ENCODE data around the gene GGT1.

GGT1 gene

DNA sequence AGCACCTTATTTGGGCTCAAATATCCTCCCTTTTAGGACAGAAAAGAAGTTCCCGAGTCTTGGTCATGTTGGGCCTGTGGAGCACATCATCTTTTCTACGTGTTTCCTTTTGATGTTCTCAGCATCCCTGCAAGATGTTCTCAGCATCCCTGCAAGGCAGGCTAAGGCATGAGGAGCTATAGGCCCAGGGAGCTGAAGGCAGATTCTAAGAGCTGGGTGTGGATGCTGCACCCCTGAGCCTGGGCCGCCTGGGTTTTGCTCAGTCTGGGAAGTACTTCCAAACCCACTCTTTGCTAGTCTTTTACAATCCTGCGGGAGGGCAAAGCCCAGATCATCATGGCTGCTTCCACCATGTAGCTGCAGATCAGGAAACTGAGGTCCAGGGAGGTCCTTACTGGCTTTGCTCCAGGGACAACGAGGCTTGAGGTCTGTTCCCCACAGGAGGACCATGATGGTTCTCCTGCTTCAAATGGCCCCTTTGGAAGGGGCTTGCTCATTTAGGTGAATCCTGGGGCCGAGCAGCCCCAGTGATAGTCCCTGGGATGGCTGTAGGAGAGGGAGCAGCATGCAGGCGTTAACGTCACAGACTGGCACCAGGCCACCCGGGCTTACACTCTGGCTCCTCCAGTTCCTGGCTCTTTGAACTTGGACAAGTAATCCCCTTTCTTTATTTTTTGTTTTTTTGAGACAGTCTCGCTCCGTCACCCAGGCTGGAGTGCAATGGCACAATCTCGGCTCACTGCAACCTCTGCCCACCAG is 20.8 kb upstream of the GGT1 start:
- Histone ChIP-seq H3K36me3 (ENCODE audit: control insufficient read depth in 2 of 2, insufficient read depth in 1 of 2, low read length in 2 of 2) (peaks cover 0 to 17% of the 10 kb centered on the region in 2 experiments; a peak in 2 of 3 replicates), H3K9me3 (ENCODE audit: control insufficient read depth, insufficient read depth, low read depth, low read length) (no peaks in the 10 kb centered on the region), H3K4me3 (ENCODE audit: low read depth, low read length) (no peak overlapping the region), H3K27ac (ENCODE audit: extremely low read depth, low read depth, low read length) (no peak overlapping the region), H3K4me1 (ENCODE audit: control insufficient read depth, insufficient read depth, low read length) (peaks cover 20% of the 10 kb centered on the region)
- TF ChIP-seq, protein P1, sequence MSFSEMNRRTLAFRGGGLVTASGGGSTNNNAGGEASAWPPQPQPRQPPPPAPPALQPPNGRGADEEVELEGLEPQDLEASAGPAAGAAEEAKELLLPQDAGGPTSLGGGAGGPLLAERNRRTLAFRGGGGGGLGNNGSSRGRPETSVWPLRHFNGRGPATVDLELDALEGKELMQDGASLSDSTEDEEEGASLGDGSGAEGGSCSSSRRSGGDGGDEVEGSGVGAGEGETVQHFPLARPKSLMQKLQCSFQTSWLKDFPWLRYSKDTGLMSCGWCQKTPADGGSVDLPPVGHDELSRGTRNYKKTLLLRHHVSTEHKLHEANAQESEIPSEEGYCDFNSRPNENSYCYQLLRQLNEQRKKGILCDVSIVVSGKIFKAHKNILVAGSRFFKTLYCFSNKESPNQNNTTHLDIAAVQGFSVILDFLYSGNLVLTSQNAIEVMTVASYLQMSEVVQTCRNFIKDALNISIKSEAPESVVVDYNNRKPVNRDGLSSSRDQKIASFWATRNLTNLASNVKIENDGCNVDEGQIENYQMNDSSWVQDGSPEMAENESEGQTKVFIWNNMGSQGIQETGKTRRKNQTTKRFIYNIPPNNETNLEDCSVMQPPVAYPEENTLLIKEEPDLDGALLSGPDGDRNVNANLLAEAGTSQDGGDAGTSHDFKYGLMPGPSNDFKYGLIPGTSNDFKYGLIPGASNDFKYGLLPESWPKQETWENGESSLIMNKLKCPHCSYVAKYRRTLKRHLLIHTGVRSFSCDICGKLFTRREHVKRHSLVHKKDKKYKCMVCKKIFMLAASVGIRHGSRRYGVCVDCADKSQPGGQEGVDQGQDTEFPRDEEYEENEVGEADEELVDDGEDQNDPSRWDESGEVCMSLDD (tag by site-specific recombination; IDR thresholded peaks at IDR 0.05), result no peak
- peak; percentile 42; the same call in 1 of the 2 replicates for TF ChIP-seq ZBTB17 (tag by site-specific recombination; IDR thresholded peaks at IDR 0.05)
- ChIA-PET CTCF (no interaction called here), POLR2A (no interaction called here)

DNA sequence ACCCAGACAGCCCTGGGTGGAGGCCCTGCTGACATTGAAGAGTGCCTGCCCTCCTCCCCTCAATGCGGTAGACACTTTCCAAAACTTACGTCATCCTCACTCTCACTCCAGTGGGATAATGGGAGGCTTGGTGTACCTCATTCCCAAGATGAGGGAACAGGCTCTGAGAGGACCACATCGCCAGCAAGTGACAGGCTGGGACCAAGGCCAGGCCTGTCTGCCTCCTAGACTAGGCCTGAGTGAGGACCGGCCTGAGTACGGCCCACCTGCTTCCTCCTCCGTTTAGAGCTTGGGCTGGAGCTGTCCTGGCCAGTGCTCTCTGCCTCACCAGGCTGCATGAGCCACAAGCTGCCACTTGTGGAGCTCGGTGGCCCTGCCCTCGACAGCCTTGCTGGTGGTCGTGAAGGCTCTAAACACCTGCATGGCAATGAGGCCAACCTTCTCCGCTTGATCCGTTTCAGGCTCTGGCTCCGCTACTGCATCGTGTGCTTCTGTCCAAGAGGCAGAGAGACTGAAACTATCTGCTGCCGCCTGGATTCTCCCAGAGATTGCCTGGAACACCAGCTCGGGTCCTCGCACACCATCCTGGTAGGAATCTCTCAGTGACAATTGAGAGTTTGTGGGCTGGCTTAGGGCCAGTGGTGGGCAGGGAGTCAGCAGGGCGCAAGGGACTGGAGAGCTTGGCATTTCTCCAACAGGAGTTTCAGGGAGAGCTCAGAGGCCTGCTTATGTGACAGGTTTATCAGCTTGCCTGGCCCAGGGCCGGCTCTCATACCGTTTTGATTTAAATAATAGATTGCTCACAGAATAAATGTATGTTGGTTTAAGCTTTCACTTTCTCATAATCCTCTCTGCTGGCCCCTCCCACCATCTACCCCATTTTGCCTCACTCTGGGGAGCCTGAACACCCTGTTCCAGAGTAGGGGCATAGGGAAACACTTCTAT is 19.5 kb upstream of the GGT1 start:
- ChIA-PET POLR2A (interaction anchor here (0.5 to 2.3 kb wide), 8 partner anchors 8 to 28 kb away, joined by 3 to 31 read pairs (median 6); partner anchors contain the start of genes GUCD1, LRRC75B and SNRPD3), CTCF (interaction anchor here (0.6 to 0.7 kb wide), 2 partner anchors 549 to 619 kb away, joined by 3 read pairs; no protein-coding TSS in a partner anchor)
- Histone ChIP-seq H3K9me3 (ENCODE audit: control insufficient read depth, insufficient read depth, low read depth, low read length) (no peaks in the 10 kb centered on the region), H3K36me3 (ENCODE audit: control insufficient read depth in 2 of 2, insufficient read depth in 1 of 2, low read length in 2 of 2) (peaks cover 0 to 29% of the 10 kb centered on the region in 2 experiments; a peak in 1 of 3 replicates), H3K4me3 (ENCODE audit: low read depth, low read length) (no peak overlapping the region), H3K27ac (ENCODE audit: extremely low read depth, low read depth, low read length) (peak overlapping the region; percentile 65), H3K4me1 (ENCODE audit: control insufficient read depth, insufficient read depth, low read length) (peaks cover 16% of the 10 kb centered on the region)
- TF ChIP-seq ZNF394 (tag by site-specific recombination; IDR thresholded peaks at IDR 0.05; ENCODE audit: borderline replicate concordance) (no peak; the same call in 1 of the 2 replicates), GLI4 (tag by site-specific recombination; IDR thresholded peaks at IDR 0.05) (no peak), ZBTB17 (tag by site-specific recombination; IDR thresholded peaks at IDR 0.05) (peak; percentile 89), ZSCAN16 (tag by site-specific recombination; IDR thresholded peaks at IDR 0.05) (no peak), MZF1 (tag by site-specific recombination; IDR thresholded peaks at IDR 0.05; ENCODE audit: borderline replicate concordance) (0 out of 2 replicates have a peak, but pooled peaks have one; percentile 10), ZNF223 (tag by site-specific recombination; IDR thresholded peaks at IDR 0.05) (no peak)
- TF ChIP-seq, protein P2, sequence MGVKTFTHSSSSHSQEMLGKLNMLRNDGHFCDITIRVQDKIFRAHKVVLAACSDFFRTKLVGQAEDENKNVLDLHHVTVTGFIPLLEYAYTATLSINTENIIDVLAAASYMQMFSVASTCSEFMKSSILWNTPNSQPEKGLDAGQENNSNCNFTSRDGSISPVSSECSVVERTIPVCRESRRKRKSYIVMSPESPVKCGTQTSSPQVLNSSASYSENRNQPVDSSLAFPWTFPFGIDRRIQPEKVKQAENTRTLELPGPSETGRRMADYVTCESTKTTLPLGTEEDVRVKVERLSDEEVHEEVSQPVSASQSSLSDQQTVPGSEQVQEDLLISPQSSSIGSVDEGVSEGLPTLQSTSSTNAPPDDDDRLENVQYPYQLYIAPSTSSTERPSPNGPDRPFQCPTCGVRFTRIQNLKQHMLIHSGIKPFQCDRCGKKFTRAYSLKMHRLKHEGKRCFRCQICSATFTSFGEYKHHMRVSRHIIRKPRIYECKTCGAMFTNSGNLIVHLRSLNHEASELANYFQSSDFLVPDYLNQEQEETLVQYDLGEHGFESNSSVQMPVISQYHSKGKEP (tag by site-specific recombination; IDR thresholded peaks at IDR 0.05), result peak; percentile 17; the same call in 1 of the 2 replicates
- TF ChIP-seq, protein P3, sequence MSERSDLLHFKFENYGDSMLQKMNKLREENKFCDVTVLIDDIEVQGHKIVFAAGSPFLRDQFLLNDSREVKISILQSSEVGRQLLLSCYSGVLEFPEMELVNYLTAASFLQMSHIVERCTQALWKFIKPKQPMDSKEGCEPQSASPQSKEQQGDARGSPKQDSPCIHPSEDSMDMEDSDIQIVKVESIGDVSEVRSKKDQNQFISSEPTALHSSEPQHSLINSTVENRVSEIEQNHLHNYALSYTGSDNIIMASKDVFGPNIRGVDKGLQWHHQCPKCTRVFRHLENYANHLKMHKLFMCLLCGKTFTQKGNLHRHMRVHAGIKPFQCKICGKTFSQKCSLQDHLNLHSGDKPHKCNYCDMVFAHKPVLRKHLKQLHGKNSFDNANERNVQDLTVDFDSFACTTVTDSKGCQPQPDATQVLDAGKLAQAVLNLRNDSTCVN (tag by site-specific recombination; optimal IDR thresholded peaks at IDR 0.05), result no peak
- TF ChIP-seq, protein P4, sequence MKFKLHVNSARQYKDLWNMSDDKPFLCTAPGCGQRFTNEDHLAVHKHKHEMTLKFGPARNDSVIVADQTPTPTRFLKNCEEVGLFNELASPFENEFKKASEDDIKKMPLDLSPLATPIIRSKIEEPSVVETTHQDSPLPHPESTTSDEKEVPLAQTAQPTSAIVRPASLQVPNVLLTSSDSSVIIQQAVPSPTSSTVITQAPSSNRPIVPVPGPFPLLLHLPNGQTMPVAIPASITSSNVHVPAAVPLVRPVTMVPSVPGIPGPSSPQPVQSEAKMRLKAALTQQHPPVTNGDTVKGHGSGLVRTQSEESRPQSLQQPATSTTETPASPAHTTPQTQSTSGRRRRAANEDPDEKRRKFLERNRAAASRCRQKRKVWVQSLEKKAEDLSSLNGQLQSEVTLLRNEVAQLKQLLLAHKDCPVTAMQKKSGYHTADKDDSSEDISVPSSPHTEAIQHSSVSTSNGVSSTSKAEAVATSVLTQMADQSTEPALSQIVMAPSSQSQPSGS (tag by site-specific recombination; IDR thresholded peaks at IDR 0.05; ENCODE audit: low read depth), result 0 out of 2 replicates have a peak, but pooled peaks have one; percentile 61
- TF ChIP-seq, protein P5, sequence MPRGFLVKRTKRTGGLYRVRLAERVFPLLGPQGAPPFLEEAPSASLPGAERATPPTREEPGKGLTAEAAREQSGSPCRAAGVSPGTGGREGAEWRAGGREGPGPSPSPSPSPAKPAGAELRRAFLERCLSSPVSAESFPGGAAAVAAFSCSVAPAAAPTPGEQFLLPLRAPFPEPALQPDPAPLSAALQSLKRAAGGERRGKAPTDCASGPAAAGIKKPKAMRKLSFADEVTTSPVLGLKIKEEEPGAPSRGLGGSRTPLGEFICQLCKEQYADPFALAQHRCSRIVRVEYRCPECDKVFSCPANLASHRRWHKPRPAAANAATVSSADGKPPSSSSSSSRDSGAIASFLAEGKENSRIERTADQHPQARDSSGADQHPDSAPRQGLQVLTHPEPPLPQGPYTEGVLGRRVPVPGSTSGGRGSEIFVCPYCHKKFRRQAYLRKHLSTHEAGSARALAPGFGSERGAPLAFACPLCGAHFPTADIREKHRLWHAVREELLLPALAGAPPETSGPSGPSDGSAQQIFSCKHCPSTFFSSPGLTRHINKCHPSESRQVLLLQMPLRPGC (tag by site-specific recombination; IDR thresholded peaks at IDR 0.05), result no peak
- TF ChIP-seq, protein P6, sequence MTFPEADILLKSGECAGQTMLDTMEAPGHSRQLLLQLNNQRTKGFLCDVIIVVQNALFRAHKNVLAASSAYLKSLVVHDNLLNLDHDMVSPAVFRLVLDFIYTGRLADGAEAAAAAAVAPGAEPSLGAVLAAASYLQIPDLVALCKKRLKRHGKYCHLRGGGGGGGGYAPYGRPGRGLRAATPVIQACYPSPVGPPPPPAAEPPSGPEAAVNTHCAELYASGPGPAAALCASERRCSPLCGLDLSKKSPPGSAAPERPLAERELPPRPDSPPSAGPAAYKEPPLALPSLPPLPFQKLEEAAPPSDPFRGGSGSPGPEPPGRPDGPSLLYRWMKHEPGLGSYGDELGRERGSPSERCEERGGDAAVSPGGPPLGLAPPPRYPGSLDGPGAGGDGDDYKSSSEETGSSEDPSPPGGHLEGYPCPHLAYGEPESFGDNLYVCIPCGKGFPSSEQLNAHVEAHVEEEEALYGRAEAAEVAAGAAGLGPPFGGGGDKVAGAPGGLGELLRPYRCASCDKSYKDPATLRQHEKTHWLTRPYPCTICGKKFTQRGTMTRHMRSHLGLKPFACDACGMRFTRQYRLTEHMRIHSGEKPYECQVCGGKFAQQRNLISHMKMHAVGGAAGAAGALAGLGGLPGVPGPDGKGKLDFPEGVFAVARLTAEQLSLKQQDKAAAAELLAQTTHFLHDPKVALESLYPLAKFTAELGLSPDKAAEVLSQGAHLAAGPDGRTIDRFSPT (tag by site-specific recombination; IDR thresholded peaks at IDR 0.05), result no peak
- TF ChIP-seq, protein P7, sequence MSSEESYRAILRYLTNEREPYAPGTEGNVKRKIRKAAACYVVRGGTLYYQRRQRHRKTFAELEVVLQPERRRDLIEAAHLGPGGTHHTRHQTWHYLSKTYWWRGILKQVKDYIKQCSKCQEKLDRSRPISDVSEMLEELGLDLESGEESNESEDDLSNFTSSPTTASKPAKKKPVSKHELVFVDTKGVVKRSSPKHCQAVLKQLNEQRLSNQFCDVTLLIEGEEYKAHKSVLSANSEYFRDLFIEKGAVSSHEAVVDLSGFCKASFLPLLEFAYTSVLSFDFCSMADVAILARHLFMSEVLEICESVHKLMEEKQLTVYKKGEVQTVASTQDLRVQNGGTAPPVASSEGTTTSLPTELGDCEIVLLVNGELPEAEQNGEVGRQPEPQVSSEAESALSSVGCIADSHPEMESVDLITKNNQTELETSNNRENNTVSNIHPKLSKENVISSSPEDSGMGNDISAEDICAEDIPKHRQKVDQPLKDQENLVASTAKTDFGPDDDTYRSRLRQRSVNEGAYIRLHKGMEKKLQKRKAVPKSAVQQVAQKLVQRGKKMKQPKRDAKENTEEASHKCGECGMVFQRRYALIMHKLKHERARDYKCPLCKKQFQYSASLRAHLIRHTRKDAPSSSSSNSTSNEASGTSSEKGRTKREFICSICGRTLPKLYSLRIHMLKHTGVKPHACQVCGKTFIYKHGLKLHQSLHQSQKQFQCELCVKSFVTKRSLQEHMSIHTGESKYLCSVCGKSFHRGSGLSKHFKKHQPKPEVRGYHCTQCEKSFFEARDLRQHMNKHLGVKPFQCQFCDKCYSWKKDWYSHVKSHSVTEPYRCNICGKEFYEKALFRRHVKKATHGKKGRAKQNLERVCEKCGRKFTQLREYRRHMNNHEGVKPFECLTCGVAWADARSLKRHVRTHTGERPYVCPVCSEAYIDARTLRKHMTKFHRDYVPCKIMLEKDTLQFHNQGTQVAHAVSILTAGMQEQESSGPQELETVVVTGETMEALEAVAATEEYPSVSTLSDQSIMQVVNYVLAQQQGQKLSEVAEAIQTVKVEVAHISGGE (tag by site-specific recombination; conservative IDR thresholded peaks at IDR 0.05; ENCODE audit: low read depth), result no peak
